Measurements from ENCODE around the gene AKAP6. TPM values are rescaled to one million over a fixed set of nuclear protein-coding genes. Genes with fewer than 3 reads are reported as not detected.
"Not testable (repeated sequence)": the region's sequence is repeated elsewhere in the genome, so short reads cannot be mapped to it uniquely, and the experiment has no call there.

AKAP6 gene
- total and polyA plus RNA-seq, 2 experiments from 2014 or later = 0.38 to 0.42 TPM

- TF ChIP-seq CTCF (conservative IDR thresholded peaks at IDR 0.05; ENCODE audit: low read depth in 2 of 2) = no peak
- no peak for TF ChIP-seq STAT1 (IDR thresholded peaks at IDR 0.05; ENCODE audit: unreplicated experiment)
- TF ChIP-seq REST (IDR thresholded peaks at IDR 0.05; ENCODE audit: unreplicated experiment) = no peak
- no peak for TF ChIP-seq NANOG (IDR thresholded peaks at IDR 0.05; ENCODE audit: borderline replicate concordance)
- no peak for TF ChIP-seq POLR2AphosphoS5 (IDR thresholded peaks at IDR 0.05; ENCODE audit: low read depth)
- no peak for TF ChIP-seq ZNF331 (CRISPR knock-in tag; IDR thresholded peaks at IDR 0.05; ENCODE audit: low read depth)
- no peak for TF ChIP-seq ETS1 (IDR thresholded peaks at IDR 0.05)
- no peak for TF ChIP-seq EZH2phosphoT487 (IDR thresholded peaks at IDR 0.05; ENCODE audit: unreplicated experiment)
- TF ChIP-seq CREB1 (CRISPR knock-in tag; IDR thresholded peaks at IDR 0.05; ENCODE audit: low read depth) = no peak
- TF ChIP-seq EZH2 (IDR thresholded peaks at IDR 0.05; ENCODE audit: low read depth, unreplicated experiment) = no peak
- no peak for TF ChIP-seq ZNF114 (CRISPR knock-in tag; IDR thresholded peaks at IDR 0.05)
These were observed 131.2 kb downstream of the AKAP6 start (continued) for GRCh38 chr14:32460267-32460666.

- not testable (repeated sequence) for H3K9me2 ChIP-seq (ENCODE audit: insufficient read depth); H3K27ac Mint-ChIP-seq
These were observed 133.5 kb downstream of the AKAP6 start for GRCh38 chr14:32462553-32462952.

More at GRCh38 chr14:32462553-32462952, 133.5 kb downstream of the AKAP6 start:
- H3K27ac ChIP-seq (ENCODE audit: low read depth); H3K79me2 ChIP-seq (replicated peaks; ENCODE audit: insufficient read depth); H3K27me3 ChIP-seq (ENCODE audit: insufficient read depth); H3K36me3 Mint-ChIP-seq (ENCODE audit: low read depth); H3K27me3 Mint-ChIP-seq (ENCODE audit: insufficient read depth, low read depth, poor library complexity); H3K4me3 Mint-ChIP-seq; H3K4me1 Mint-ChIP-seq; DNase-seq (ENCODE audit: low spot score); ATAC-seq; H3K4me2 ChIP-seq; H2AFZ ChIP-seq; H4K20me1 ChIP-seq (replicated peaks; ENCODE audit: insufficient read depth); H3K36me3 ChIP-seq (ENCODE audit: insufficient read depth); H3F3A ChIP-seq (replicated peaks; ENCODE audit: low read depth); H3K4me3 ChIP-seq: not testable (repeated sequence)
- H3K9me3 Mint-ChIP-seq = peaks cover 16% of the 10 kb centered on the region
- H3K4me1 ChIP-seq (ENCODE audit: insufficient read depth) = peaks cover 12% of the 10 kb centered on the region

All from GM23338 (cell line).